ENCODE results near the gene GDI1. TPM values are rescaled to one million over a fixed set of nuclear protein-coding genes. Genes with fewer than 3 reads are reported as not detected.

GDI1 gene
- total and polyA plus RNA-seq, 2 experiments from 2014 or later, result 48.5 to 95.9 TPM

GRCh38 chrX:154477891-154478477, 41.0 kb downstream of the GDI1 start:
- no peak overlapping the region for H3K27ac Mint-ChIP-seq
- no peaks in the 10 kb centered on the region for H3K79me2 ChIP-seq (replicated peaks; ENCODE audit: insufficient read depth)
- TF ChIP-seq POLR2AphosphoS5 (IDR thresholded peaks at IDR 0.05; ENCODE audit: low read depth) (no peak), REST (IDR thresholded peaks at IDR 0.05; ENCODE audit: unreplicated experiment) (no peak), JUNB (IDR thresholded peaks at IDR 0.05; ENCODE audit: unreplicated experiment) (no peak)
- H3K4me2 ChIP-seq, result peak overlapping the region; percentile 76
- ATAC-seq (peak; percentile 8), DNase-seq (ENCODE audit: low spot score) (no peak)
- H3K4me3 Mint-ChIP-seq, result peak overlapping the region; percentile 84
- no peaks in the 10 kb centered on the region for H3K9me2 ChIP-seq (ENCODE audit: insufficient read depth)
- H3K4me1 ChIP-seq (ENCODE audit: insufficient read depth), result no peaks in the 10 kb centered on the region
- peaks cover 6% of the 10 kb centered on the region for H3K27me3 Mint-ChIP-seq (ENCODE audit: insufficient read depth, low read depth, poor library complexity)
- no peak overlapping the region for H3K27ac ChIP-seq (ENCODE audit: low read depth)
- peaks cover 8% of the 10 kb centered on the region for H3K36me3 Mint-ChIP-seq (ENCODE audit: low read depth)
- no peaks in the 10 kb centered on the region for H3K9me3 Mint-ChIP-seq
- H3K4me3 ChIP-seq, result peak overlapping the region; percentile 52
- H3K27me3 ChIP-seq (ENCODE audit: insufficient read depth), result no peaks in the 10 kb centered on the region
- peaks cover 4% of the 10 kb centered on the region; the same call in 1 of the 3 replicates for H3K4me1 Mint-ChIP-seq
- no peak overlapping the region for H2AFZ ChIP-seq
- no peaks in the 10 kb centered on the region for H4K20me1 ChIP-seq (replicated peaks; ENCODE audit: insufficient read depth)
- no peaks in the 10 kb centered on the region for H3F3A ChIP-seq (replicated peaks; ENCODE audit: low read depth)
- H3K36me3 ChIP-seq (ENCODE audit: insufficient read depth), result no peaks in the 10 kb centered on the region

- H3K36me3 Mint-ChIP-seq (ENCODE audit: low read depth), result peaks cover 10% of the 10 kb centered on the region; the same call in 1 of the 3 replicates
These were observed 42.0 kb downstream of the GDI1 start, which contains the start of gene LAGE3 for GRCh38 chrX:154478728-154479622. TSS of gene LAGE3 (minus strand) at chrX:154479281. CDS start at chrX:154478915, 366 bp downstream.

More at GRCh38 chrX:154478728-154479622, 42.0 kb downstream of the GDI1 start, which contains the start of gene LAGE3:
- H3K4me3 ChIP-seq, result peak within 1 kb of the TSS; percentile 52
- H3K4me2 ChIP-seq, result peak within 1 kb of the TSS; percentile 76
- peak within 1 kb of the TSS; percentile 84 for H3K4me3 Mint-ChIP-seq
- DNase-seq (ENCODE audit: low spot score) (peak; percentile 88), ATAC-seq (peak; percentile 87)
- H3K9me2 ChIP-seq (ENCODE audit: insufficient read depth), result no peaks in the 10 kb centered on the region
- no peaks in the 10 kb centered on the region for H3K9me3 Mint-ChIP-seq
- peak within 1 kb of the TSS; percentile 80 for H3K27ac Mint-ChIP-seq
- no peaks in the 10 kb centered on the region for H3K36me3 ChIP-seq (ENCODE audit: insufficient read depth)
- TF ChIP-seq POLR2AphosphoS5 (IDR thresholded peaks at IDR 0.05; ENCODE audit: low read depth), result peak; percentile 31; the same call in 1 of the 2 replicates
- no peak for TF ChIP-seq ZNF114 (CRISPR knock-in tag; IDR thresholded peaks at IDR 0.05)
- TF ChIP-seq JUNB (IDR thresholded peaks at IDR 0.05; ENCODE audit: unreplicated experiment), result no peak
- no peaks in the 10 kb centered on the region for H3K79me2 ChIP-seq (replicated peaks; ENCODE audit: insufficient read depth)
- no peaks in the 10 kb centered on the region for H3K27me3 ChIP-seq (ENCODE audit: insufficient read depth)
- no peaks in the 10 kb centered on the region; the same call in 1 of the 2 replicates for H4K20me1 ChIP-seq (replicated peaks; ENCODE audit: insufficient read depth)
- no peaks in the 10 kb centered on the region for H3K4me1 ChIP-seq (ENCODE audit: insufficient read depth)
- H3K27me3 Mint-ChIP-seq (ENCODE audit: insufficient read depth, low read depth, poor library complexity), result peaks cover 6% of the 10 kb centered on the region
- H3F3A ChIP-seq (replicated peaks; ENCODE audit: low read depth), result no peaks in the 10 kb centered on the region
- H2AFZ ChIP-seq, result peak within 1 kb of the TSS; percentile 47; the same call in 1 of the 2 replicates
- H3K27ac ChIP-seq (ENCODE audit: low read depth), result 0 out of 2 replicates have a peak within 1 kb of the TSS, but pooled peaks have one; percentile 69
- H3K4me1 Mint-ChIP-seq, result peaks cover 10% of the 10 kb centered on the region; the same call in 2 of the 3 replicates
